ENCODE data around the gene HELZ. TPM values are rescaled to one million over a fixed set of nuclear protein-coding genes. Genes with fewer than 3 reads are reported as not detected.

HELZ gene
- polyA plus RNA-seq, 3 donors: 24.8 to 44.1 (median 39.9) TPM

DNA sequence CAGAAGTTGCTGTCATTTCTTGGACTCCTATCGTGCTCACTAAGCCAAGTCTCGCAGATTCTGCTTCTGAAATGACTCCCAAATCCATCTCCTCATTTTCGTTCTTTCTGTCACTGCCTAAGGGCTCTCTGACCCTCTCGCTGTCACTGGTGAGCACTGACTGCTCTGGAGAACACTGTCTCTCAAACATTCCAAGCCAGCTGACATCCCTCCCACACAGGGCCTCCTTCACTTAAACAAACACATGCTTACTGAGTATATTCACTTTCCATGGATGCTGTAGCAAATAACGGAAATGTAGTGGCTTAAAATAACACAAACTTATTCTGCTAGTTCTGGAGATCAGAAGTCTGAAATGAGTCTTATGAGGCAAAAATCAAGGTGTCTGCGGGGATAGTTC is 181.9 kb downstream of the HELZ start:
- intact Hi-C loops (cut with micrococcal nuclease): no loop called here
- Mint-ChIP-seq H3K36me3 (peaks cover 10 to 16% of the 10 kb centered on the region in 2 donors), H3K27ac (no peak overlapping the region), H3K4me3 (no peak overlapping the region), H3K27me3 (ENCODE audit: low read depth in 3 of 3) (peaks cover 0 to 2% (median 0%) of the 10 kb centered on the region in 3 donors), H3K9me3 (peaks cover 0 to 10% (median 3%) of the 10 kb centered on the region in 7 donors), H3K4me1 (no peaks in the 10 kb centered on the region)
- Histone ChIP-seq H3K9ac (ENCODE audit: insufficient read depth, low read length, poor library complexity, severe bottlenecking) (no peak overlapping the region), H2AFZ (ENCODE audit: insufficient read depth, low read depth, low read length, poor library complexity, severe bottlenecking) (no peak overlapping the region), H3K9me3 (replicated peaks in 1 of 2; ENCODE audit: control insufficient read depth in 1 of 2, insufficient read depth in 1 of 2, low read length in 2 of 2) (no peaks in the 10 kb centered on the region), H3K27me3 (ENCODE audit: control insufficient read depth in 2 of 2, insufficient read depth in 2 of 2, low read length in 2 of 2) (no peaks in the 10 kb centered on the region), H3K4me1 (ENCODE audit: control insufficient read depth in 1 of 2, insufficient read depth in 2 of 2, low read length in 2 of 2) (no peaks in the 10 kb centered on the region), H3K27ac (ENCODE audit: low read depth in 1 of 2, low read length in 2 of 2) (no peak overlapping the region), H3K79me2 (ENCODE audit: insufficient read depth, low read length) (no peaks in the 10 kb centered on the region), H4K20me1 (ENCODE audit: insufficient read depth, low read length) (no peaks in the 10 kb centered on the region), H3K36me3 (replicated peaks in 1 of 2; ENCODE audit: control insufficient read depth in 1 of 2, insufficient read depth in 2 of 2, low read length in 2 of 2) (no peaks in the 10 kb centered on the region), H3K4me2 (replicated peaks; ENCODE audit: extremely low read depth, low read length, poor library complexity, severe bottlenecking) (no peak overlapping the region), H3K4me3 (replicated peaks in 1 of 3; ENCODE audit: low read depth in 2 of 3, low read length in 3 of 3) (no peak overlapping the region)
- no peak for DNase-seq
- 100% methylated on average over 4 of the region's 6 CpGs for WGBS (ENCODE audit: insufficient coverage)
- TF ChIP-seq, protein P1, sequence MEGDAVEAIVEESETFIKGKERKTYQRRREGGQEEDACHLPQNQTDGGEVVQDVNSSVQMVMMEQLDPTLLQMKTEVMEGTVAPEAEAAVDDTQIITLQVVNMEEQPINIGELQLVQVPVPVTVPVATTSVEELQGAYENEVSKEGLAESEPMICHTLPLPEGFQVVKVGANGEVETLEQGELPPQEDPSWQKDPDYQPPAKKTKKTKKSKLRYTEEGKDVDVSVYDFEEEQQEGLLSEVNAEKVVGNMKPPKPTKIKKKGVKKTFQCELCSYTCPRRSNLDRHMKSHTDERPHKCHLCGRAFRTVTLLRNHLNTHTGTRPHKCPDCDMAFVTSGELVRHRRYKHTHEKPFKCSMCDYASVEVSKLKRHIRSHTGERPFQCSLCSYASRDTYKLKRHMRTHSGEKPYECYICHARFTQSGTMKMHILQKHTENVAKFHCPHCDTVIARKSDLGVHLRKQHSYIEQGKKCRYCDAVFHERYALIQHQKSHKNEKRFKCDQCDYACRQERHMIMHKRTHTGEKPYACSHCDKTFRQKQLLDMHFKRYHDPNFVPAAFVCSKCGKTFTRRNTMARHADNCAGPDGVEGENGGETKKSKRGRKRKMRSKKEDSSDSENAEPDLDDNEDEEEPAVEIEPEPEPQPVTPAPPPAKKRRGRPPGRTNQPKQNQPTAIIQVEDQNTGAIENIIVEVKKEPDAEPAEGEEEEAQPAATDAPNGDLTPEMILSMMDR (IDR thresholded peaks at IDR 0.05): no peak

DNA sequence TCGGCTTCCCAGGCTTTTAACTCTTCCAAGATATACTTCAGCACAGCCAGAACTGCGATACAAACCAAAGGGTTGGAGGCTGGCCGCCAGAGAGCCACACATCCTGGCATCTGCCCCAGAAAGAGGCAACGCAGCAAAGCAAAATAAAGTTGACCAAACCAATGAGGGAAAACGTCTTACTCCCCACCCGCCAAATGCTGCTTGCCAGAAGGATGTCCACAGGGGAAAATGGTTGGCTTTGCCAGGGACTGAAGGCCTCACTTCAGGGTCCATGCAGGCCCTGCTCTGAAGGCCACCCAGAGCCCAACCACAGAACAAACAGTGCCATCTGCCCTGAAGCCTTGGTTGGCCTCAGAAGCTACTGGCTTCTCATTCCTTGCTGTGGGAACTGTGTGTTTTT is 185.6 kb downstream of the HELZ start:
- Histone ChIP-seq H3K4me2 (replicated peaks; ENCODE audit: extremely low read depth, low read length, poor library complexity, severe bottlenecking) (no peak overlapping the region), H3K4me1 (ENCODE audit: control insufficient read depth in 1 of 2, insufficient read depth in 2 of 2, low read length in 2 of 2) (no peaks in the 10 kb centered on the region), H4K20me1 (ENCODE audit: insufficient read depth, low read length) (no peaks in the 10 kb centered on the region), H3K36me3 (replicated peaks in 1 of 2; ENCODE audit: control insufficient read depth in 1 of 2, insufficient read depth in 2 of 2, low read length in 2 of 2) (no peaks in the 10 kb centered on the region), H3K4me3 (replicated peaks in 1 of 3; ENCODE audit: low read depth in 2 of 3, low read length in 3 of 3) (no peak overlapping the region), H3K27ac (ENCODE audit: low read depth in 1 of 2, low read length in 2 of 2) (no peak overlapping the region), H2AFZ (ENCODE audit: insufficient read depth, low read depth, low read length, poor library complexity, severe bottlenecking) (no peak overlapping the region), H3K9ac (ENCODE audit: insufficient read depth, low read length, poor library complexity, severe bottlenecking) (no peak overlapping the region), H3K9me3 (replicated peaks in 1 of 2; ENCODE audit: control insufficient read depth in 1 of 2, insufficient read depth in 1 of 2, low read length in 2 of 2) (no peaks in the 10 kb centered on the region), H3K79me2 (ENCODE audit: insufficient read depth, low read length) (no peaks in the 10 kb centered on the region), H3K27me3 (ENCODE audit: control insufficient read depth in 2 of 2, insufficient read depth in 2 of 2, low read length in 2 of 2) (no peaks in the 10 kb centered on the region)
- WGBS (ENCODE audit: insufficient coverage): 97% methylated on average over 4 of the region's 6 CpGs
- Mint-ChIP-seq H3K4me3 (no peak overlapping the region), H3K36me3 (peaks cover 10% of the 10 kb centered on the region in 2 donors), H3K4me1 (no peaks in the 10 kb centered on the region), H3K9me3 (peaks cover 0 to 10% (median 3%) of the 10 kb centered on the region in 7 donors), H3K27ac (no peak overlapping the region), H3K27me3 (ENCODE audit: low read depth in 3 of 3) (peaks cover 0 to 2% (median 0%) of the 10 kb centered on the region in 3 donors)
- intact Hi-C loops (cut with micrococcal nuclease): no loop called here
- no peak for DNase-seq
- TF ChIP-seq, protein P1 (IDR thresholded peaks at IDR 0.05): no peak

Data from CD14-positive monocyte (primary cell).